Mesendoderm (in vitro differentiated cells): ENCODE results near the gene BRD9.
"Not testable (repeated sequence)": the region's sequence is repeated elsewhere in the genome, so short reads cannot be mapped to it uniquely, and the experiment has no call there.

Experiments
- DNase-seq: peaks from one replicate; pipeline ENCODE4 v3.0.0; 2013
- H2AK5ac ChIP-seq: 2 replicates; pipeline ENCODE4 v1.6.1; 2013; ENCODE audit warnings: low read length, inconsistent platforms
- H2BK120ac ChIP-seq: 2 replicates; pipeline ENCODE4 v1.6.1; 2013; ENCODE audit warnings: low read depth, mild to moderate bottlenecking, low read length, moderate library complexity, mixed read lengths
- H2BK15ac ChIP-seq: replicated peaks from 2 replicates; pipeline ENCODE4 v1.6.1; 2013; ENCODE audit warnings: low read depth, mild to moderate bottlenecking, moderate library complexity
- H2BK5ac ChIP-seq: 2 replicates; pipeline ENCODE4 v1.6.1; 2013; ENCODE audit warnings: low read length, inconsistent platforms
- H3K18ac ChIP-seq: 2 replicates; pipeline ENCODE4 v1.6.1; 2013; ENCODE audit warnings: mild to moderate bottlenecking, low read length, mixed read lengths
- H3K23ac ChIP-seq: one replicate; pipeline ENCODE4 v1.6.1; 2013; ENCODE audit warnings: low read length
- H3K27ac ChIP-seq: 2 replicates; pipeline ENCODE4 v1.5.1; 2013; ENCODE audit warnings: low read depth, mild to moderate bottlenecking, inconsistent platforms, low read length, moderate library complexity
- H3K27me3 ChIP-seq: 2 replicates; pipeline ENCODE4 v1.6.1; 2013; ENCODE audit warnings: low read length, control low read depth, mild to moderate bottlenecking, inconsistent platforms; ENCODE audit not compliant: insufficient read depth, poor library complexity
- H3K36me3 ChIP-seq: 2 replicates; pipeline ENCODE4 v1.6.1; 2013; ENCODE audit warnings: low read length, inconsistent platforms; ENCODE audit not compliant: control insufficient read depth, insufficient read depth
- H3K4ac ChIP-seq: one replicate; pipeline ENCODE4 v1.6.1; 2013; ENCODE audit warnings: low read depth, mild to moderate bottlenecking, low read length, moderate library complexity
- H3K4me1 ChIP-seq: 2 replicates; pipeline ENCODE4 v1.6.1; 2013; ENCODE audit warnings: low read depth, low read length, inconsistent platforms; ENCODE audit not compliant: control insufficient read depth
- H3K4me2 ChIP-seq: 2 replicates; pipeline ENCODE4 v1.6.1; 2013; ENCODE audit warnings: low read length
- H3K4me3 ChIP-seq: 2 replicates; pipeline ENCODE4 v1.5.1; 2013; ENCODE audit warnings: mild to moderate bottlenecking, low read length
- H3K56ac ChIP-seq: one replicate; pipeline ENCODE4 v1.6.1; 2013; ENCODE audit warnings: low read length
- H3K79me1 ChIP-seq: 2 replicates; pipeline ENCODE4 v1.6.1; 2013; ENCODE audit warnings: low read length, inconsistent platforms
- H3K79me2 ChIP-seq: 2 replicates; pipeline ENCODE4 v1.6.1; 2013; ENCODE audit warnings: mild to moderate bottlenecking, low read length; ENCODE audit not compliant: control insufficient read depth, insufficient read depth
- H3K9ac ChIP-seq: 2 replicates; pipeline ENCODE4 v1.6.1; 2013; ENCODE audit warnings: low read length, inconsistent platforms
- H4K5ac ChIP-seq: one replicate; pipeline ENCODE4 v1.6.1; 2013; ENCODE audit warnings: low read length
- H4K8ac ChIP-seq: one replicate; pipeline ENCODE4 v1.6.1; 2013; ENCODE audit warnings: low read depth, mild to moderate bottlenecking, control low read depth, low read length, moderate library complexity
- WGBS: extraction: QIAGEN DNeasy Blood & Tissue Kit; methylation state at CpG from one replicate; pipeline ENCODE4 v1.1.7; 2013; ENCODE audit warnings: low lambda C conversion rate, missing lambda C conversion rate; ENCODE audit not compliant: insufficient coverage; ENCODE audit errors: extremely low coverage; 5-methylcytosine and 5-hydroxymethylcytosine counted together

Gene BRD9

DNA sequence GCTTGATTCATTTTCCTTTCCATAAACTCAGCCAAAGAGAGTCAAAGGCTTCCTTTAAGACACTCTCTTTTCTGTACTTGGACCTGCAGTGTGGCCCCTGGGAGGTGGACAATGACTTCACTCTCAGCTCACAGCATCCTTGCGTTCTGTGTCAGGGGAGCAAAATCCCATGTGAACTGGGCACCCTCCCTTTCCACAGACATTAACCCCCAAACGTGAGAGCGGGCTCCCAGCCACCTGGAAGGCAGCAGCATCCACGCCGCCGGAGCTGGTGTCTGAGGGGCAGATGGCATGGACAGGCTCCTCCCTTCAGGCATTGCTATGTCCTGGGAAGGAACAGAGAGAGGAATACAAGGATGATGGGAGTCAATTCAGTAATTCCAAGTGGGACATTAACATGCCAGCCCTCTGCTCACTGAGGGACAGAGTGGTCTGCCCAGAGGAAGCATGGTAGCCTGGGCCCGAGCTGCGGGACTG lies 39.6 kb upstream of the BRD9 start:
- no peaks in the 10 kb centered on the region for H3K79me1 ChIP-seq
- no peak overlapping the region for H3K27ac ChIP-seq
- H4K5ac ChIP-seq, result no peak overlapping the region
- no peaks in the 10 kb centered on the region for H3K36me3 ChIP-seq
- H3K56ac ChIP-seq, result no peak overlapping the region
- no peaks in the 10 kb centered on the region for H3K27me3 ChIP-seq
- H3K9ac ChIP-seq, result no peak overlapping the region
- H3K18ac ChIP-seq, result no peak overlapping the region
- no peak overlapping the region for H2BK5ac ChIP-seq
- no peaks in the 10 kb centered on the region for H3K79me2 ChIP-seq
- no peaks in the 10 kb centered on the region for H3K4me1 ChIP-seq
- no peak overlapping the region for H3K4me2 ChIP-seq
- WGBS, result no CpG with 5 or more reads among the region's 8 CpGs
- no peak overlapping the region for H2BK15ac ChIP-seq
- no peak overlapping the region for H4K8ac ChIP-seq
- no peak overlapping the region for H3K4me3 ChIP-seq
- H3K23ac ChIP-seq, result no peak overlapping the region
- H2AK5ac ChIP-seq, result no peak overlapping the region
- no peak overlapping the region for H3K4ac ChIP-seq
- H2BK120ac ChIP-seq, result no peak overlapping the region
- no peak for DNase-seq

- Histone ChIP-seq H2BK5ac (no peak overlapping the region), H3K23ac (no peak overlapping the region), H2BK15ac (no peak overlapping the region), H3K79me2 (no peaks in the 10 kb centered on the region), H3K56ac (no peak overlapping the region), H3K18ac (no peak overlapping the region), H3K9ac (no peak overlapping the region), H3K4me2 (no peak overlapping the region), H3K27ac (no peak overlapping the region), H3K4me1 (no peaks in the 10 kb centered on the region), H3K4me3 (no peak overlapping the region), H3K79me1 (no peaks in the 10 kb centered on the region), H2BK120ac (no peak overlapping the region), H2AK5ac (no peak overlapping the region), H4K5ac (no peak overlapping the region), H4K8ac (no peak overlapping the region), H3K4ac (no peak overlapping the region), H3K36me3 (no peaks in the 10 kb centered on the region), H3K27me3 (peaks cover under 1% of the 10 kb centered on the region)
- DNase-seq, result no peak
- no CpG with 5 or more reads among the region's 13 CpGs for WGBS
Measured at GRCh38 chr5:931570-932145, 39.1 kb upstream of the BRD9 start.

DNA sequence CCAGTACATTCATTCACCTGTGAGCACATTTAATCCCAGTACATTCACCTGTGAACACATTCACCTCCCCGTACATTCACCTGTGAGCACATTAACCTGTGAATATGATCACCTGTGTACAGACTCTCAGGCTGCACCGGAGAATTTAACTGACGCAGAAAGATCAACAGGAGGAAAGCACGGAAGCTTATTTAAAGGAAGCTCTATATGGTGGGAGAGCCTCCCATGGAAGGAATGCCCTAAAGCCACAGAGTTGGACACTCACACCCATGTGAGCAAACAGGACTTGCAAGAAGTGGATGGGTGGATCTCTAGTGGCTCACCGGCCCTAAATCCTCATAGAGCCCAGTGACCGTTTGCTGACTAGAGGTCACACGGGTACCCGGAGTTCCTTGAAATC lies 38.3 kb upstream of the BRD9 start:
- Histone ChIP-seq H3K27me3 (peaks cover 7% of the 10 kb centered on the region), H3K4me3 (no peak overlapping the region), H2BK120ac (no peak overlapping the region), H3K23ac (no peak overlapping the region), H2AK5ac (no peak overlapping the region), H3K18ac (no peak overlapping the region), H3K9ac (no peak overlapping the region), H3K4me2 (no peak overlapping the region), H2BK5ac (no peak overlapping the region), H4K8ac (no peak overlapping the region), H3K79me1 (no peaks in the 10 kb centered on the region), H3K4me1 (no peaks in the 10 kb centered on the region), H3K27ac (no peak overlapping the region), H3K79me2 (no peaks in the 10 kb centered on the region), H3K36me3 (no peaks in the 10 kb centered on the region), H4K5ac (no peak overlapping the region), H3K56ac (no peak overlapping the region), H2BK15ac (no peak overlapping the region), H3K4ac (no peak overlapping the region)
- no peak for DNase-seq
- WGBS, result no CpG with 5 or more reads among the region's 8 CpGs

GRCh38 chr5:929596-929995 lies 37.0 kb upstream of the BRD9 start:
- Histone ChIP-seq H2AK5ac (no peak overlapping the region), H3K4me3 (no peak overlapping the region), H3K79me1 (no peaks in the 10 kb centered on the region), H3K9ac (no peak overlapping the region), H3K18ac (no peak overlapping the region), H4K8ac (no peak overlapping the region), H3K23ac (no peak overlapping the region), H3K27ac (no peak overlapping the region), H3K4ac (no peak overlapping the region), H3K27me3 (peaks cover 7% of the 10 kb centered on the region), H3K4me2 (no peak overlapping the region), H3K79me2 (no peaks in the 10 kb centered on the region), H4K5ac (no peak overlapping the region), H3K4me1 (no peaks in the 10 kb centered on the region), H2BK5ac (no peak overlapping the region), H3K36me3 (no peaks in the 10 kb centered on the region), H2BK15ac (no peak overlapping the region), H2BK120ac (no peak overlapping the region), H3K56ac (no peak overlapping the region)
- no peak for DNase-seq

GRCh38 chr5:929182-929581 lies 36.6 kb upstream of the BRD9 start:
- H3K36me3 ChIP-seq, H3K79me2 ChIP-seq, DNase-seq, H2AK5ac ChIP-seq, H2BK120ac ChIP-seq, H3K4me1 ChIP-seq, H3K4me2 ChIP-seq, H4K8ac ChIP-seq, H2BK5ac ChIP-seq, H3K79me1 ChIP-seq, H3K9ac ChIP-seq, H3K56ac ChIP-seq, H2BK15ac ChIP-seq, H3K27me3 ChIP-seq, H3K4me3 ChIP-seq, H4K5ac ChIP-seq, H3K18ac ChIP-seq, H3K23ac ChIP-seq, H3K27ac ChIP-seq, H3K4ac ChIP-seq: not testable (repeated sequence)
